ENCODE results near the gene CHAC1.

Gene CHAC1

DNA sequence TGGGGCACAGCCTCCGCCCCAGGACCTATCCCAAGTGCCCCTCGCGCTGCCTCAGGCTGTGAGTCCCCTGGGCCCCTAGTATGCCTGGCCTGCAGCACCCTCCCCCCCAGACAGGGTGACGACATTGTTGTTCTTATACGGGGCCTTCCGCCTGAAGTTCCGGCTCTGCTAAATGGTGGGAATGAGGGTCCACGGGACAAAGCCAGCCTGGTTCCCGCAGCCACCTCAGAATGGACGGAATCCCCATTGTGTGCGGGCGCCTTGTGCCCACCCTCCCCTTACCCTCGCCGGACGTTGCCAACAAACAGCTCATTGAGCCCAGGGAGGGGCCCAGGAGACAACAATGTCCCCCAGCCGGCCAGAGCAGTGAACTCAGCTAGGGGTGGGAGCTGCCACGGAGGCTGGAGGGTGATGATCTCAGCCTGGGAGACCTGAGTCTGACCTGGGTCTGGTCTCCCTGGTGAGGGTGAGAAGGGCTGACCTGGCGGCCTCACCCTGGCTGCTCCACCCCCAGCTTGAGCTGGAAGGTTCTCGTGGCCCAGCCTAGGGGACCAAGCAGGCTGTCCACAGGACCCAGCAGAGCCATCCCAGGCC is 34.4 kb upstream of the CHAC1 start:
- H3K4me1 ChIP-seq (ENCODE audit: insufficient read depth, low read length, severe bottlenecking): no peaks in the 10 kb centered on the region
- H3K36me3 ChIP-seq (ENCODE audit: insufficient read depth, low read length): no peaks in the 10 kb centered on the region
- H3K4me3 ChIP-seq (ENCODE audit: low read depth, low read length, poor library complexity, severe bottlenecking): no peak overlapping the region
- H4K20me1 ChIP-seq (ENCODE audit: insufficient read depth, low read length): no peaks in the 10 kb centered on the region
- H3K4me2 ChIP-seq (ENCODE audit: low read length): no peak overlapping the region
- H3K9me2 ChIP-seq (ENCODE audit: low read depth, low read length): no peaks in the 10 kb centered on the region
- no peak overlapping the region for H3K27ac ChIP-seq (ENCODE audit: low read depth, low read length, poor library complexity, severe bottlenecking)
- H3F3A ChIP-seq (ENCODE audit: insufficient read depth, low read length): no peaks in the 10 kb centered on the region
- no peak overlapping the region for H3K9ac ChIP-seq (ENCODE audit: low read length)
- no peak overlapping the region for H2AFZ ChIP-seq (ENCODE audit: low read length)
- no peaks in the 10 kb centered on the region for H3K79me2 ChIP-seq (ENCODE audit: insufficient read depth, low read length)
- no peaks in the 10 kb centered on the region; the same call in 1 of the 2 replicates for H3K27me3 ChIP-seq (ENCODE audit: insufficient read depth, low read length)
- no peaks in the 10 kb centered on the region for H3K9me3 ChIP-seq (ENCODE audit: low read length)
- no peak for TF ChIP-seq EZH2 (IDR thresholded peaks at IDR 0.05; ENCODE audit: borderline replicate concordance, low read length)
- TF ChIP-seq, protein P1, sequence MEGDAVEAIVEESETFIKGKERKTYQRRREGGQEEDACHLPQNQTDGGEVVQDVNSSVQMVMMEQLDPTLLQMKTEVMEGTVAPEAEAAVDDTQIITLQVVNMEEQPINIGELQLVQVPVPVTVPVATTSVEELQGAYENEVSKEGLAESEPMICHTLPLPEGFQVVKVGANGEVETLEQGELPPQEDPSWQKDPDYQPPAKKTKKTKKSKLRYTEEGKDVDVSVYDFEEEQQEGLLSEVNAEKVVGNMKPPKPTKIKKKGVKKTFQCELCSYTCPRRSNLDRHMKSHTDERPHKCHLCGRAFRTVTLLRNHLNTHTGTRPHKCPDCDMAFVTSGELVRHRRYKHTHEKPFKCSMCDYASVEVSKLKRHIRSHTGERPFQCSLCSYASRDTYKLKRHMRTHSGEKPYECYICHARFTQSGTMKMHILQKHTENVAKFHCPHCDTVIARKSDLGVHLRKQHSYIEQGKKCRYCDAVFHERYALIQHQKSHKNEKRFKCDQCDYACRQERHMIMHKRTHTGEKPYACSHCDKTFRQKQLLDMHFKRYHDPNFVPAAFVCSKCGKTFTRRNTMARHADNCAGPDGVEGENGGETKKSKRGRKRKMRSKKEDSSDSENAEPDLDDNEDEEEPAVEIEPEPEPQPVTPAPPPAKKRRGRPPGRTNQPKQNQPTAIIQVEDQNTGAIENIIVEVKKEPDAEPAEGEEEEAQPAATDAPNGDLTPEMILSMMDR (IDR thresholded peaks at IDR 0.05; ENCODE audit: low read length): no peak

DNA sequence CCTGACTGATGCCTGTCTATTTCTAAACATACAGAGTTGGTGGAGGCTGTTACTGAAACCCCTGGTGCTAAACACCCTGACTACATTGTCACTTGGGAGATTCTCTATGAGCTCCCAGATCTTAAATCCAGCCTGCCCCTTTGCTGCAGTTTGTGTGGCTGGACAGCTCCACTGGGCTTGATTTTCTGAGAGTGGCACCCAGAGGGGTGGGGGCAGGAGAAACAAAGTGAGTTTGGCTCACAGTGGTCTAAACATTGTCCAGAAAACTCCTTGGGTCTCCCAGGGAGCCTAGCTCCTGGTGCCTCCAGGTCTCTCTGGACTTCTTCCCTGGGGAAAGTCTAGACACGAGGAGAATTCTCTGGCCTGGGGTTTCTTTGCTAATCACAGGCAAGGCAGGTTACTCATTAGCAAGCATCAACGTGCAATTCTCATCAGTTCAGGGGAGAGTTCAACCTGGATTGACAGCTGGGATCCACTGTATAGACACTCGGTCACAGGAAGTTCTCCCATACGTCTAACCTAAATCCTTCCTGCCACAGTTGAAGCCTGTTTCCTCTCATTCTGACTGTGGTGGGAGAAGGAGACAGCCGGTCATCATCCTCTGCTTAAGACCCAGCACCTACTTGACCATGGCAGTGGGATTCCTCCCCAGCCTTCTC is 31.2 kb upstream of the CHAC1 start:
- Histone ChIP-seq H3K4me3 (ENCODE audit: low read depth, low read length, poor library complexity, severe bottlenecking) (no peak overlapping the region), H4K20me1 (ENCODE audit: insufficient read depth, low read length) (no peaks in the 10 kb centered on the region), H3K9me2 (ENCODE audit: low read depth, low read length) (no peaks in the 10 kb centered on the region), H3K4me1 (ENCODE audit: insufficient read depth, low read length, severe bottlenecking) (peaks cover 4% of the 10 kb centered on the region), H3K79me2 (ENCODE audit: insufficient read depth, low read length) (no peaks in the 10 kb centered on the region), H2AFZ (ENCODE audit: low read length) (no peak overlapping the region), H3K9me3 (ENCODE audit: low read length) (no peaks in the 10 kb centered on the region), H3K27me3 (ENCODE audit: insufficient read depth, low read length) (peaks cover 6% of the 10 kb centered on the region), H3K4me2 (ENCODE audit: low read length) (no peak overlapping the region), H3F3A (ENCODE audit: insufficient read depth, low read length) (no peaks in the 10 kb centered on the region), H3K27ac (ENCODE audit: low read depth, low read length, poor library complexity, severe bottlenecking) (no peak overlapping the region), H3K36me3 (ENCODE audit: insufficient read depth, low read length) (no peaks in the 10 kb centered on the region), H3K9ac (ENCODE audit: low read length) (no peak overlapping the region)
- TF ChIP-seq, protein P1 (IDR thresholded peaks at IDR 0.05; ENCODE audit: low read length): no peak
- TF ChIP-seq EZH2 (IDR thresholded peaks at IDR 0.05; ENCODE audit: borderline replicate concordance, low read length): no peak

DNA sequence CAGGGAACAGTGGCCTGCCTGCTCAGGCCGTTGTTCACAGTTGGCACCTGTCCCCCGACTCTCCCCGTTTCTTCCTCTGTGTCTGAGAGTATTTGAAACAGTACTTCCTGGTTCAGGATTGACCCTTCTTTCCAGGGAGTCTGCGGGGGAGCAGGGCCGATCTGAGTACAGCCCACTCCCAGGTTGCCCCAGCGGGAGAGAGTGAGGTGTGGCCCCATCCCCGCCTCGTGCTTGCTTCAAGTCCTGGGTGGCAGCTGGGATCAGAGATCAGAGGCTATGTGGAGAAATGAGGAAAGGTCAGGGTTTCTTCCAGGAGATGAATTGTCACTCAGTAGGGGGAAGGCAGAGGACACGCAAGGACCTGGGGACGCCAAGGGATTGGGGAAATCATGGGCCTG is 30.7 kb upstream of the CHAC1 start:
- Histone ChIP-seq H3K9me3 (ENCODE audit: low read length) (no peaks in the 10 kb centered on the region), H3K27me3 (ENCODE audit: insufficient read depth, low read length) (peaks cover 10% of the 10 kb centered on the region), H3K9me2 (ENCODE audit: low read depth, low read length) (no peaks in the 10 kb centered on the region), H3K4me1 (ENCODE audit: insufficient read depth, low read length, severe bottlenecking) (peaks cover 7% of the 10 kb centered on the region), H3F3A (ENCODE audit: insufficient read depth, low read length) (no peaks in the 10 kb centered on the region), H3K4me3 (ENCODE audit: low read depth, low read length, poor library complexity, severe bottlenecking) (no peak overlapping the region), H3K79me2 (ENCODE audit: insufficient read depth, low read length) (no peaks in the 10 kb centered on the region), H3K27ac (ENCODE audit: low read depth, low read length, poor library complexity, severe bottlenecking) (no peak overlapping the region), H3K9ac (ENCODE audit: low read length) (no peak overlapping the region), H2AFZ (ENCODE audit: low read length) (no peak overlapping the region), H3K4me2 (ENCODE audit: low read length) (no peak overlapping the region), H3K36me3 (ENCODE audit: insufficient read depth, low read length) (no peaks in the 10 kb centered on the region), H4K20me1 (ENCODE audit: insufficient read depth, low read length) (no peaks in the 10 kb centered on the region)
- no peak for TF ChIP-seq EZH2 (IDR thresholded peaks at IDR 0.05; ENCODE audit: borderline replicate concordance, low read length)
- TF ChIP-seq, protein P1 (IDR thresholded peaks at IDR 0.05; ENCODE audit: low read length): no peak
